HepG2 (cell line): Measurements from ENCODE around the gene AGPAT2. TPM values are rescaled to one million over a fixed set of nuclear protein-coding genes. Genes with fewer than 3 reads are reported as not detected.

Source experiments
- ATAC-seq: fragments of 200-7000 bp; cut with Tn5 transposase; 3 replicates; pipeline ENCODE4 v1.9.1; 2020; ENCODE audit warnings: mild to moderate bottlenecking, moderate library complexity
- BruUV-seq: library from RNA; stranded (reverse); fragments of 400-500 nt; replicated peaks from 2 replicates; lab custom pipeline; 2021; lab: Mats Ljungman, UMichigan
- CTCF ChIA-PET: fragments of 300-600 bp; formaldehyde crosslinking; extraction: SDS; loops from one replicate; lab custom pipeline; 2021; ENCODE audit warnings: low total read pairs, inconsistent platforms, low intra/inter-chr PET ratio; lab: Yijun Ruan, JAX
- POLR2A ChIA-PET: fragments of 350-600 bp; sonication (Branson Sonifier 250); formaldehyde crosslinking; loops from one replicate; lab custom pipeline; 2020; ENCODE audit warnings: antibody characterized with exemption, inconsistent platforms; lab: Yijun Ruan, JAX
- DNase-seq: peaks from one replicate; pipeline ENCODE4 v3.0.0-alpha.2; 2015; ENCODE audit warnings: low spot score
- FAIRE-seq: peaks from 3 replicates; lab custom pipeline; 2011; peaks lifted over from hg19 to GRCh38; lab: Jason Lieb, UNC
- H2AFZ ChIP-seq: one replicate; pipeline ENCODE4 v1.6.1; 2011; ENCODE audit warnings: low read length, inconsistent platforms
- H3K27ac ChIP-seq: fragments of 300-600 bp; 3 replicates; pipeline ENCODE4 v1.8.0; 2011; ENCODE audit warnings: mixed run types, mild to moderate bottlenecking, mixed read lengths, low read length, inconsistent platforms; ENCODE audit not compliant: insufficient read depth; ENCODE audit errors: extremely low read length
- H3K27me3 ChIP-seq, 2 experiments: fragments of 200-600 bp in 1 of 2; 2 replicates in 1 of 2; 3 replicates in 1 of 2; pipeline versions ENCODE4 v1.6.0 to v1.8.0; 2011; ENCODE audit warnings: low read length in 2 of 2, mild to moderate bottlenecking in 2 of 2, moderate library complexity in 2 of 2, inconsistent platforms in 1 of 2; ENCODE audit not compliant: insufficient read depth in 2 of 2, control insufficient read depth in 1 of 2
- H3K36me3 ChIP-seq, 2 experiments: fragments of 200-600 bp in 1 of 2; replicated peaks in 1 of 2; 2 replicates in 1 of 2; 3 replicates in 1 of 2; pipeline versions ENCODE4 v1.5.1 to v1.8.0; 2011; ENCODE audit warnings: low read length in 2 of 2, inconsistent platforms in 1 of 2; ENCODE audit not compliant: insufficient read depth in 2 of 2, control insufficient read depth in 1 of 2
- H3K4me1 ChIP-seq: 2 replicates; pipeline ENCODE4 v1.5.1; 2012; ENCODE audit warnings: low read length, inconsistent platforms; ENCODE audit not compliant: insufficient read depth
- H3K4me2 ChIP-seq: 2 replicates; pipeline ENCODE4 v1.6.0; 2011; ENCODE audit warnings: low read depth, low read length, inconsistent platforms
- H3K4me3 ChIP-seq, 3 experiments: fragments of 200-600 bp in 1 of 3; sonication (generic), shearing (Covaris generic) in 1 of 3; replicated peaks in 1 of 3; 2 replicates each; pipeline ENCODE4 v1.5.1; 2011 to 2016; ENCODE audit warnings: low read length in 3 of 3, inconsistent platforms in 2 of 3, low read depth in 2 of 3, mild to moderate bottlenecking in 2 of 3, control low read depth in 1 of 3, mixed read lengths in 1 of 3; ENCODE audit not compliant: insufficient read depth in 1 of 3
- H3K79me2 ChIP-seq: one replicate; pipeline ENCODE4 v1.6.1; 2011; ENCODE audit warnings: low read length, inconsistent platforms; ENCODE audit not compliant: insufficient read depth
- H3K9ac ChIP-seq: 2 replicates; pipeline ENCODE4 v1.6.0; 2011; ENCODE audit warnings: mild to moderate bottlenecking, low read depth, low read length, inconsistent platforms; ENCODE audit not compliant: insufficient read depth
- H3K9me3 ChIP-seq: 2 replicates; pipeline ENCODE4 v1.5.1; 2012; ENCODE audit warnings: mild to moderate bottlenecking, low read length
- H4K20me1 ChIP-seq: 2 replicates; pipeline ENCODE4 v1.6.0; 2011; ENCODE audit warnings: inconsistent platforms, mild to moderate bottlenecking, low read length, moderate library complexity; ENCODE audit not compliant: insufficient read depth
- AKAP8 ChIP-seq: sonication (generic); formaldehyde crosslinking; IDR thresholded peaks from 2 replicates; pipeline ENCODE4 v1.5.1; 2020; ENCODE audit warnings: mild to moderate bottlenecking, missing genetic modification reagents
- BRD4 ChIP-seq: sonication (generic); formaldehyde crosslinking; IDR thresholded peaks from 2 replicates; pipeline ENCODE4 v1.4.0; 2020; ENCODE audit warnings: missing genetic modification reagents
- EED ChIP-seq: sonication (generic); formaldehyde crosslinking; IDR thresholded peaks from 2 replicates; pipeline ENCODE4 v1.5.0; 2020; ENCODE audit warnings: mild to moderate bottlenecking, missing genetic modification reagents
- GMEB1 ChIP-seq: sonication (generic); formaldehyde crosslinking; IDR thresholded peaks from 2 replicates; pipeline ENCODE4 v1.5.1; 2020; ENCODE audit warnings: missing genetic modification reagents, mild to moderate bottlenecking, borderline replicate concordance
- HCFC1 ChIP-seq: fragments of 150-350 bp; IDR thresholded peaks from 2 replicates; pipeline ENCODE4 v1.6.1; 2014; ENCODE audit warnings: low read depth, low read length
- NCOA2 ChIP-seq: sonication (generic); formaldehyde crosslinking; IDR thresholded peaks from 2 replicates; pipeline ENCODE4 v1.8.0; 2022; ENCODE audit warnings: inconsistent platforms
- NFYB ChIP-seq: sonication (generic); formaldehyde crosslinking; IDR thresholded peaks from 2 replicates; pipeline ENCODE4 v1.4.0; 2020; ENCODE audit warnings: missing genetic modification reagents
- TARDBP ChIP-seq: sonication (generic); formaldehyde crosslinking; IDR thresholded peaks from 2 replicates; pipeline ENCODE4 v1.8.0; 2022; ENCODE audit warnings: mild to moderate bottlenecking, missing genetic modification reagents
- TEAD3 ChIP-seq: optimal IDR thresholded peaks from 2 replicates; pipeline ENCODE3; 2016; ENCODE audit warnings: borderline replicate concordance
- TOE1 ChIP-seq: sonication (generic); formaldehyde crosslinking; IDR thresholded peaks from 2 replicates; pipeline ENCODE4 v1.4.0; 2020; ENCODE audit warnings: mild to moderate bottlenecking, missing genetic modification reagents
- ZFAT ChIP-seq: sonication (generic); formaldehyde crosslinking; conservative IDR thresholded peaks from 2 replicates; pipeline ENCODE4 v1.8.1; 2023; ENCODE audit warnings: missing genetic modification reagents, inconsistent platforms
- ZNF577 ChIP-seq: sonication (generic); formaldehyde crosslinking; IDR thresholded peaks from 2 replicates; pipeline ENCODE4 v1.4.0; 2020; ENCODE audit warnings: mild to moderate bottlenecking, low read depth, missing genetic modification reagents, borderline replicate concordance
- ZNF616 ChIP-seq: sonication (generic); formaldehyde crosslinking; IDR thresholded peaks from 2 replicates; pipeline ENCODE4 v1.5.0; 2020; ENCODE audit warnings: low read depth, mild to moderate bottlenecking, missing genetic modification reagents
- WGBS: methylation state at CpG from one replicate; pipeline ENCODE4 v1.1.6; 2017; ENCODE audit warnings: low lambda C conversion rate; 5-methylcytosine and 5-hydroxymethylcytosine counted together
- in situ Hi-C: cut with HindIII; loops from 2 replicates; pipeline ENCODE4 v1.10.0; 2017; ENCODE audit warnings: low pct_unique_long_range_greater_than_20kb; ENCODE audit not compliant: extremely low pct_ligation_motif_present
- intact Hi-C: fragments of 100-400 bp; cut with micrococcal nuclease; formaldehyde crosslinking; loops from one replicate; pipeline ENCODE4 v1.10.0; 2022; ENCODE audit not compliant: unreplicated experiment
- polyA plus RNA-seq, 8 experiments: library from polyadenylated mRNA; depleted of rRNA in 3 of 8; stranded (reverse) in 7 of 8; unstranded in 1 of 8; fragments of >200 nt; fragmentation: Illumina TruSeq in 4 of 8; extraction: Trizol in 4 of 8; gene quantifications; 2 replicates each; pipeline versions ENCODE4 v1.2.1 to v1.2.3, GENCODE V29; 2011 to 2016; ENCODE audit warnings: low read depth in 4 of 8, missing spikeins in 1 of 8, mixed read lengths in 1 of 8; ENCODE audit not compliant: insufficient read depth in 1 of 8
- total RNA-seq, 5 experiments: library from RNA; depleted of rRNA; stranded (reverse); fragments of >200 nt; fragmentation: Illumina TruSeq; extraction: Trizol; gene quantifications; 2 replicates each; pipeline ENCODE4 v1.2.3, GENCODE V29; 2016; ENCODE audit warnings: low read depth in 1 of 5
- TF ChIP-seq, protein P1 (sequence below): sonication (generic); formaldehyde crosslinking; IDR thresholded peaks from 2 replicates; pipeline ENCODE4 v1.8.1; 2022; ENCODE audit warnings: mild to moderate bottlenecking, missing genetic modification reagents
- TF ChIP-seq, protein P2 (sequence below): IDR thresholded peaks from 2 replicates; pipeline ENCODE4 v1.6.1; 2012; ENCODE audit warnings: low read depth, low read length, improper control_type of control experiment

The AGPAT2 gene
- total and polyA plus RNA-seq, 2 of the 13 experiments (the other 11 are each of a cell fraction or from before 2014, with no cell fraction given): 3.9 to 25.8 TPM

- Histone ChIP-seq H3K4me1 (peaks cover 34% of the 10 kb centered on the region), H4K20me1 (no peaks in the 10 kb centered on the region), H3K27ac (no peak overlapping the region), H3K4me3 (no peak overlapping the region), H3K36me3 (no peaks in the 10 kb centered on the region), H3K79me2 (no peaks in the 10 kb centered on the region), H3K4me2 (no peak overlapping the region), H3K9me3 (no peaks in the 10 kb centered on the region), H3K9ac (no peak overlapping the region), H3K27me3 (peaks cover 1 to 32% of the 10 kb centered on the region in 2 experiments; a peak in 4 of 5 replicates), H2AFZ (no peak overlapping the region)
- ChIA-PET CTCF (no interaction called here), POLR2A (no interaction called here)
- DNase-seq: no peak
- intact Hi-C loops (loop anchor here (5.0 kb wide), 1 partner anchor 44 kb away; no protein-coding TSS in a partner anchor), in situ Hi-C loops (loop anchor here (25.0 kb wide), 1 partner anchor 311 kb away; the partner anchor contains the start of gene GPSM1)
- no peak for ATAC-seq
- FAIRE-seq: no peak
- BruUV-seq: no TSS peak
- 61% methylated on average over 5 of the region's 16 CpGs for WGBS
- TF ChIP-seq, protein P1, sequence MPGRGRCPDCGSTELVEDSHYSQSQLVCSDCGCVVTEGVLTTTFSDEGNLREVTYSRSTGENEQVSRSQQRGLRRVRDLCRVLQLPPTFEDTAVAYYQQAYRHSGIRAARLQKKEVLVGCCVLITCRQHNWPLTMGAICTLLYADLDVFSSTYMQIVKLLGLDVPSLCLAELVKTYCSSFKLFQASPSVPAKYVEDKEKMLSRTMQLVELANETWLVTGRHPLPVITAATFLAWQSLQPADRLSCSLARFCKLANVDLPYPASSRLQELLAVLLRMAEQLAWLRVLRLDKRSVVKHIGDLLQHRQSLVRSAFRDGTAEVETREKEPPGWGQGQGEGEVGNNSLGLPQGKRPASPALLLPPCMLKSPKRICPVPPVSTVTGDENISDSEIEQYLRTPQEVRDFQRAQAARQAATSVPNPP (CRISPR knock-in tag): no peak
- no peak for TF ChIP-seq EED (CRISPR knock-in tag)
- no peak for TF ChIP-seq ZNF616
- no peak for TF ChIP-seq NFYB (CRISPR knock-in tag)
- TF ChIP-seq TEAD3 (CRISPR knock-in tag): no peak
- no peak for TF ChIP-seq ZFAT (CRISPR knock-in tag)
- no peak for TF ChIP-seq ZNF577
- no peak for TF ChIP-seq BRD4 (CRISPR knock-in tag)
- TF ChIP-seq GMEB1: no peak
- no peak for TF ChIP-seq AKAP8 (CRISPR knock-in tag)
- TF ChIP-seq TOE1 (CRISPR knock-in tag): no peak
- TF ChIP-seq NCOA2 (CRISPR knock-in tag): no peak
- no peak for TF ChIP-seq TARDBP (CRISPR knock-in tag)
- no peak for TF ChIP-seq HCFC1
- TF ChIP-seq, protein P2, sequence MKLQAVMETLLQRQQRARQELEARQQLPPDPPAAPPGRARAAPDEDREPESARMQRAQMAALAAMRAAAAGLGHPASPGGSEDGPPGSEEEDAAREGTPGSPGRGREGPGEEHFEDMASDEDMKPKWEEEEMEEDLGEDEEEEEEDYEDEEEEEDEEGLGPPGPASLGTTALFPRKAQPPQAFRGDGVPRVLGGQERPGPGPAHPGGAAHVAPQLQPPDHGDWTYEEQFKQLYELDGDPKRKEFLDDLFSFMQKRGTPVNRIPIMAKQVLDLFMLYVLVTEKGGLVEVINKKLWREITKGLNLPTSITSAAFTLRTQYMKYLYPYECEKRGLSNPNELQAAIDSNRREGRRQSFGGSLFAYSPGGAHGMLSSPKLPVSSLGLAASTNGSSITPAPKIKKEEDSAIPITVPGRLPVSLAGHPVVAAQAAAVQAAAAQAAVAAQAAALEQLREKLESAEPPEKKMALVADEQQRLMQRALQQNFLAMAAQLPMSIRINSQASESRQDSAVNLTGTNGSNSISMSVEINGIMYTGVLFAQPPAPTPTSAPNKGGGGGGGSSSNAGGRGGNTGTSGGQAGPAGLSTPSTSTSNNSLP: no peak
Measured at GRCh38 chr9:136648751-136649150, 38.5 kb downstream of the AGPAT2 start.
